ENCODE data around the gene MEX3D.
"Not testable (repeated sequence)": the region's sequence is repeated elsewhere in the genome, so short reads cannot be mapped to it uniquely, and the experiment has no call there.

The MEX3D gene

DNA sequence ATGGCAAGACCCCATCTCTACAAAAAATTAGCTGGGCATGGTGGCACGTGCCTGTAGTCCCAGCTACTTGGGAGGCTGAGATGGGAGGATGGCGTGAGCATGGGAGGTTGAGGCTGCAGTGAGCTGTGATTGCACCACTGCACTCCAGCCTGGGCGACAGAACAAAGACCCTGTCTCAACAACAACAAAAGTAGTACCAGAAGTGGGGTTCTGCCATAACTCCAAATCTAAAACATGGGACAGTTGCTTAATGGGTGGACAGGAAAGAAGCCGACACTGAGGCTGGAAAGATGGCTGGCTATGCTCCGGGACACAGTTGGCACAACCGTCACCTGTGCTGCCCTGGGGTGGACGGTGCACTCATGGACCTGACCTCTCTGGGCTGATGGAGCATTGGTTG, 32.4 kb downstream of the MEX3D start:
- not testable (repeated sequence) for DNase-seq (ENCODE audit: low read depth)

DNA sequence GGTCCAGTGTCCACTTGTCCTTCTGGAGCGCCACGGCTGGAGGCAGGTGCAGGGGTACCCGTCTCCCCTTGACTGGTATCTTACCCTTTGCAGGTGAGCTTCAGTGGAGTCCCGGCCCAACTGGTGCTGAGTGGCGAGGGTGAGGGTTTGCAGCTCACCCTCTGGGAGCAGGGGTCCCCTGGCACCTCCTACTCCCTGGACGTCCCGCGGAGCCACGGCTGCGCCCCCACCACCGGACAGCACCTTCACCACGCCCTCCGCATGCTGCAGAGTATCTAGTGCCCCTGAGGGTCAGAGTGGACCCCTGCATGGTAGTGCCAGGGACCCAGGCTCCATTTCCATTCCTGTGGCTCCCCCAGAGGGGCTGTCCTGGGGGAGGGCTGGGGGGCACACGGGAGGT, 33.2 kb downstream of the MEX3D start:
- no peak for DNase-seq (ENCODE audit: low read depth)

DNA sequence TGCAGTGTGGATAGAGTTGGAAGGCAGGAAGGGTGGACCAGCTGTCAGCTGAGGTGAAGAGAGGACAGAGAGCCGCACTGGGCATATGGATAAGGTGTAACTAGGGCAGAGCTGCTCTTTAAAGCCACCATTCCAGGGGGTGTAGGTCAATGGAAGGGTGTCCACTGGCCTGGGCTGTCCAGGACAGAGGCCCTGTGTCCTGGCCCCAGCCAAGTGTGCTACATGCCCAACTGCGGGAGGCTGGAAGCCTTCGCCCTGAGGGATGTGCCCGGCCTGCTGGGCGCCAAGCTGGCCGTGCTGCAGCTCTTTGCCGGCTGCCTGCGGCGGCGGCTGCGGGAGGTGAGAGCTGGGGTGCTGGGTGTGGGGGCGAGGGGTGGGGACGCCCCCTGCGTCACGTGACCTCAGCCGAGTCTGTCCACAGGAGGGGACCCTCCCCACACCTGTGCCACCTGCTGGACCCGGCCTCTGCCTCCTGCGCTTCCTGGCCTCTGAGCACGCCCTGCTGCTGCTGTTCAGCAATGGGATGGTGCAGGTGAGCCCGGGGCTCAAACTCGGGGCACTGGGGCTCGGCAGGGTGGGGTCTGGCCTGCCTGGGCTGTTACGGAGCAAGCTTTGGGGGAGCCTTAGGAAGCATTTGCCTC, 34.5 kb downstream of the MEX3D start:
- no peak for DNase-seq (ENCODE audit: low read depth)

DNA sequence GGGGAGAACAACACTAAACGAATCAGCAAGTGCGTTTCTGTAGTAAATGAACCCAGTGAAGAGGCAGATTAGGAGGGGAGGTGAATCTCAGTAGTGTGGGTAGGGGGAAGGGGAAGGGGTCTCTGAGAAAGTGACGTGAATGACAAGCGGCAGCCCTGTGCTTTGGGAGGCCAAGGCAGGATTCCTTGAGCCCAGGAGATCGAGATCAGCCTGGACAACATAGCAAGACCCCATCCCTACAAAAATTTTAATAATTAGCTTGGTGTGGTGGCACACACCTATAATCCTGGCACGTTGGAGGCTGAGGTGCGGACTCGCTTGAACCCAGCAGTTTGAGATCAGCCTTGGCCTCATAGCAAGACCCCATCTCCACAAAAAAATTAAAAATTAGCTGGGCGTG, 36.1 kb downstream of the MEX3D start:
- DNase-seq (ENCODE audit: low read depth) = no peak

DNA sequence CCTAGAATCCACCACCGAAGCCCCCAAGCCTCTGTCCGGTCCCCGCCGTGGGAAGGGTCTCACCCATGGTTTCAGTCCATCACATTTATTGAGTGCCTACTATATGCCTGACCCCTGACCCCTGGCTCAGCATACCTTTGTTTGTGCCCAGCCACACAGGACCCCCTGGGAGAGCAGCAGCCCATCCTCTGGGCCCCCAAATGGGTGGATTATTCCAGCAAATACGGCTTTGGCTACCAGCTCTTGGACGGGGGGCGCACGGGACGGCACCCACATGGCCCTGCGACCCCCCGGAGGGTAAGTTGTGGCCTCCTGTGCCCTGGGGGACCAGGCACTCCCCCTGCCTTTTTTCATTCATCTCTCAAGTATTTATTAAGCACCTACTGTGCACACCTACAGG, 36.5 kb downstream of the MEX3D start:
- DNase-seq (ENCODE audit: low read depth) = no peak

DNA sequence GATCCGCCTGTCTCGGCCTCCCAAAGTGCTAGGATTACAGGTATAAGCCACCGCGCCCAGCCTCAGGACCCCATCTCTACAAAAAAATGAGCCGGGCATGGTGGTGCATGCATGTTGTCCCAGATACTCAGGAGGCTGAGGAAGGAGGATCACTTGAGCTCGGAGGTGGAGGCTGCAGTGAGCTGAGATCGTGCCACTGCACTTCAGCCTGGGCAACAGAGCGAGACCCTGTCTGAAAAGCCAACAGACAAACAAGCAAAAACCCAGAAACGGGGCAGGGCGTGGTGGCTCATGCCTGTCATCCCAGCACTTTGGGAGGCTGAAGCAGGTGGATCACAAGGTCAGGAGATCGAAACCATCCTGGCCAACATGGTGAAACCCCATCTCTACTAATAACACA, 37.3 kb downstream of the MEX3D start:
- not testable (repeated sequence) for DNase-seq (ENCODE audit: low read depth)

DNA sequence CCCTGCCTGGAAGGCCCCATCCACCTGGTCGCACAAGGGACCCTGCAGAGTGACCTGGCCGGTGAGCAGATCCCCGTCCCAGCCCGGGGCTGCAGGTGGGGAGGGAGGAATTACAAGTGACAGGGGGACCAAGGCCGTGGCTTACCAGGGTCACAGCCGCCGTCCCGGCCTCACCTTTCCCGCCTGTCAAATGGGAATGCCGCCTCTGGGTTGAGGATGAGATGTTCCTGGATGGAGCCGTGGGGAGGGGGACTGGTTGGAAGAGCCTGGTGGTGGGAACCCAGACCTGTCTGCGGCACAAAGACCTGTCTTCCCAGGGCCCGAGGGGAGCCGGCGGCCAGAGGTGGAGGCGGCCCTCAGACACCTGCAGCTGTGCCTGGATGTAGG, 38.7 kb downstream of the MEX3D start:
- DNase-seq (ENCODE audit: low read depth) = no peak

DNA sequence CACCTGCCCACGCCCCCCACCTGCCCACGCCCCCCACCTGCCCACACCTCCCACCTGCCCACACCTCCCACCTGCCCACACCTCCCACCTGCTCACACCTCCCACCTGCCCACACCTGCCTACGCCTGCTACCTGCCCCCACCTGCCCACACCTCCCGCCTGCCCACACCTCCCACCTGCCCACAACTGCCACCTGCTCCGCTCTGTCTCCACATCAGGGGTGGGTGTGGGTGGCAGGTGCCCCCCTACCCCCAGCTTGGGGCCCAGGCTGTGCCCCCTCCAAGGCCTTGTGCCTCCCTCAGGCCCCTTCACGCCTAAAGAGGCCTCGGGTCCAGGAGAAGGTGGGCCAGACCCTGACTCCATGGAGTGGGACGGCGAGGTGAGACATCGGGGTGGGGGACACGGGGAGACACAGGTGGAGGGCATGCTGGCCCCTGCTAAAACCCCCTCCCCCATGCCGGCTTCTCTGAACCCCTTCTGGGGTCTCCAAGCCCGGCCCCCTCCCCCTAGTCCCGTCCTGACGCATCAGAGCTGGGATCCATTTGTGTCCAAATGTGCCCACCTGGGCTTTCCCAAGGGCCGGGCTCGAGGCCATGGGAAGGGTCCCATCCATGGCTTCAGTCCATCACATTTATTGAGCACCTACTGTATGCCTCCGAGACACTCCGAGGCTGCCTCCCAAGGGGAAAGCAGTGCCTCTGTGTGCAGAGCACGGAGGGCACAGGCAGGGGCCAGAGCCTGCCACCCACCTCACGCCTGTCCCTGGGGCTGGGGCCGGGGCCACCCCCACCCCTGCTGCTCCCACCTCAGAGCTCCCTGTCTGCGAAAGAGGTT, 39.3 kb downstream of the MEX3D start:
- no peak for DNase-seq (ENCODE audit: low read depth)

DNA sequence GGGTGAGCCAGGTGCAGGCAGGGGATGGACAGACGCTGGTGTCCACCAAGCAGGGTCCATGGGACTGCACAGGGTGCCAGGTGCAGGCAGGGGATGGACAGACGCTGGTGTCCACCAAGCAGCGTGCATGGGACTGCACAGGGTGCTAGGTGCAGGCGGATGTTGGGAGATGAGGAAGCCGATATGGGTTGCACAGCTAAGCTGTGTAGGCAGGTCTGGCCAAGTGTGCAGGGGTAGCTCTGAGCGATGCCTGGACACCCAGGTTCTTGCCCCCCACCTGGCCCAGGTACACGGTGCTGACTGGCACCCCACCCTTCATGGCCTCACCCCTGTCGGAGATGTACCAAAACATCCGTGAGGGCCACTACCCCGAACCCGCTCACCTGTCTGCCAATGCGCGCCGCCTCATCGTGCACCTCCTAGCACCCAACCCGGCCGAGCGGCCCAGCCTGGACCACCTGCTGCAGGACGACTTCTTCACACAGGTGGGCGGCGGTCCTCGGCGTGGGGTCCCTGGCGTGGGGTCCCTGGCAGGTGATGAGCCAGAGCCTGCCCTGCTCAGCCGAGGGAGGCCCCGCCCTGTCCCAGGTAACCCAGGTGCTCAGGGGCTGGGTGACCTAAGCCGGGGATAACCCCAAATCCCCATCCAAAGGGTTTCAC, 40.3 kb downstream of the MEX3D start:
- no peak for DNase-seq (ENCODE audit: low read depth)

DNA sequence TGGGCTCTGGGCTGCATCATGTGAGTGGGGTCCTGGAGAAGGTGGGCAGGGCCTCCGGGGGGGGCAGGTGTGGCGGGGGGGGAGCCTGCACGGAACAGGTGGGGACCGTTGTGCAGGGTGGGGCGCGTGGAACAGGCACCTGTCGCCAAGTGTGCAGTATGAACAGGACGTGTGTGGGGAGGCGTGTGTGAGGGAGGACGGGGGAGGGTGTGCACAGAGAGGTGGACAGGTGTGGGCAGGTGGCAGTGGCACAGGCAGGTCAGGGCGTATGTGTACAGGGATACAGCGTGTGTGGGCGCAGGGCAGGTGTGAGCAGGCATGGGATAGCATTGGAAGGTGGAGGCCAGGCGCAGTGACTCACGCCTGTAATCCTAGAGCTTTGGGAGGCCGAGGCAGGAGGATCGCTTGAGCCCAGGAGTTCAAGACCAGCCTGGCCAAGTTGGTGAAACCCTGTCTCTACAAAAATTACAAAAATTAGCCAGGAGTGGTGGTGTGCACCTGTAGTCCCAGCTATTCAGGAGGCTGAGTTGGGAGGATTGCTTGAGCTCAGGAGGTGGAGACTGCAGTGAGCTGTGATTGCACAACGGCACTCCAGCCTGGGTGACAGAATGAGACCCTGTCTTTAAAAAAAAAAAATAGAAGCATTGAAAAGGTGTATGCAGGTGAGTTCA, 41.0 kb downstream of the MEX3D start:
- DNase-seq (ENCODE audit: low read depth) = no peak

DNA sequence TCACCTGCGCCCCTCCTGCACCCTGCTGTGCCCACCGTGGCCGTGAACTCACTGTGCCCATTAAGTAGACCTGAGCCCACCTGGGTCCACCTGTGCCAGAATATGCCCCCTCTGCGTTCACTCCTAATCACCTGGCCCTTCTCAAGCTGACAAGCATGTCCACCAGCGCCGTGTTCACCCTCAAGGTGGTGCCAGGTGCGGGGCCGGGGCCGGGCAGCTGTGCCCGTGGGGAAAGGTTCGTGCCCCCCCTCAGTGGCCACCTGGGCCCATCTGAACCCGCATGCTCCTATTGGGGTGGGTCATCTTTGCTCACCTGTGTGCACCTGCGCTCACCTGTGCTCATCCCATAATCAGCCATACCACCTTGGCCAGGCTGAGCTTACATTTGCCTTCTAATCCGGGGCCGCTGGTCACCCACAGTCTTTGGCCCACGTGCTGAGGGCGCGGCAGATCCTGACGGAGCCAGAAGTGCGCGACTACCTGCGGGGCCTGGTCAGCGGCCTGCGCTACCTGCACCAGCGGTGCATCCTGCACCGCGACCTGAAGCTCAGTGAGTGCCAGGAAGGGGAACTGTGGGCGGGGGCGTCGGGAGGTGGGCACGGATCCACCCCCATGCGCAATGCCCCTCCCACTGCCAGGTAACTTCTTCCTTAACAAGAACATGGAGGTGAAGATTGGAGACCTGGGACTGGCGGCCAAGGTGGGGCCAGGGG, 41.9 kb downstream of the MEX3D start:
- DNase-seq (ENCODE audit: low read depth) = no peak

DNA sequence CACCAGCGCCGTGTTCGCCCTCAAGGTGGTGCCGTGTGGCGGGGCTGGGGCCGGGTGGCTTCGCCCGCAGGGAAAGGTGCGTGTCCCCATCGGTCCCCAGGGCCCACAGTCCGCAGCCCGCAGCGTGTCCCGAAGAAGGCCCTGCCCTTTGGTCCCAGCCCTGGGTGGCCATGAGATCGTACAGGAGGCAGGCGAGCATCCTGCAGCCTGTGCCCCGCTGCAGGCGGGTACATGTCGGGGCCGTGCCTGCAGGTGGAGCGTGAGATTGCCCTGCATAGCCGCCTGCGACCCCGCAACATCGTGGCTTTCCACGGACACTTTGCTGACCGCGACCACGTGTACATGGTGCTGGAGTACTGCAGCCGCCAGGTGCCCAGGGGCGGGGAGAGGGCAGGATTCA, 42.8 kb downstream of the MEX3D start:
- no peak for DNase-seq (ENCODE audit: low read depth)

DNA sequence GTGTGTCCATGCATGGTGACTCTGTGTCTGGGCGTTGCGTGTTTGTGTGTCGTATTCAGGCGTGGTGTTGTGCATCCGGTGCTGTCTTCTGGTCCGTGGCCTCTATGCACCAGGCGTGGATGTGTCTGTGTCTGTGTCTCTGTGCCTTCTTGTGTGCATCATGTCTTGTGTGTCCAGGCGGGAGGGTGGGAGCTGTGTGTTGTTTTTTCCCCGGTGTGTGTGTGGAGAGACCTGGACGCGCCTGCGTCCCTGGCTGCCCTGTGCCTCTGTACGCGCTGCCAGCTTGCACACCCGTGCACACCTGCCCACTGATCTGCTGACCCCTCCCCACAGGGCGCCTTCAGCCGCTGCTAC, 43.2 kb downstream of the MEX3D start:
- DNase-seq (ENCODE audit: low read depth) = no peak

DNA sequence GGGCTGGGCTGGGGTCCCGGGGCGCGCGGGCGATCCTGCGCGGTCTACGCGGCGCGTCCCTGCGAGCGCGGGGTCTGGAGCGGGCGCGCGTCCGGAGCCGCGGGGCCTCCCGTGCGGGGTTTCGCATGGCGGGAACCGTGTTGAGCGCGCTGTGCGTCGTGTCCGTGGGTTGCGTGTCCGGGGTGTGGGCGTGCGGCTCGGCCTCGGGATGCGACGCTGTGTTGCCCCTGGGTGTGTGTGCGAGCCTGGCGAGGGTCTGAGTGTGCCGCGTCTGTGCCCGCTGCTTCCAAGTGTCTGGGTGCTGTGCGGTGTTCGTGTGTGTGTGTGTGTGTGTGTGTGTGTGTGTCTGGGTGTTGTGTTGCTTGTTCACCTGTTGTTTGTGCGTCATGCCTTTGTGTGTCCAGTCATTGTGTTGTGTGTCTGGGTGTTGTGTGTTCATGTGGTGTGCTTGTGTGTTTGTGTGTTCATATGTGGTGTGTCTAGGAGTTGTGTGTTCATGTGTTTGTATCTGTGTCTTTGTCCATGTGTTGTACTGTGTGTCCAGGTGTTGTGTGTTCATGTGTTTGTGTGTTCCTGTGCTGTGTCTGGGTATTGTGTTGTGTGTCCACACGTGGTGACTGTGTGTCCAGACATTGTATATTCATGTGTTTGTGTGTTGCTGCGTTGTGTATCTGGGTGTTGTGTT, 43.7 kb downstream of the MEX3D start:
- no peak for DNase-seq (ENCODE audit: low read depth)

DNA sequence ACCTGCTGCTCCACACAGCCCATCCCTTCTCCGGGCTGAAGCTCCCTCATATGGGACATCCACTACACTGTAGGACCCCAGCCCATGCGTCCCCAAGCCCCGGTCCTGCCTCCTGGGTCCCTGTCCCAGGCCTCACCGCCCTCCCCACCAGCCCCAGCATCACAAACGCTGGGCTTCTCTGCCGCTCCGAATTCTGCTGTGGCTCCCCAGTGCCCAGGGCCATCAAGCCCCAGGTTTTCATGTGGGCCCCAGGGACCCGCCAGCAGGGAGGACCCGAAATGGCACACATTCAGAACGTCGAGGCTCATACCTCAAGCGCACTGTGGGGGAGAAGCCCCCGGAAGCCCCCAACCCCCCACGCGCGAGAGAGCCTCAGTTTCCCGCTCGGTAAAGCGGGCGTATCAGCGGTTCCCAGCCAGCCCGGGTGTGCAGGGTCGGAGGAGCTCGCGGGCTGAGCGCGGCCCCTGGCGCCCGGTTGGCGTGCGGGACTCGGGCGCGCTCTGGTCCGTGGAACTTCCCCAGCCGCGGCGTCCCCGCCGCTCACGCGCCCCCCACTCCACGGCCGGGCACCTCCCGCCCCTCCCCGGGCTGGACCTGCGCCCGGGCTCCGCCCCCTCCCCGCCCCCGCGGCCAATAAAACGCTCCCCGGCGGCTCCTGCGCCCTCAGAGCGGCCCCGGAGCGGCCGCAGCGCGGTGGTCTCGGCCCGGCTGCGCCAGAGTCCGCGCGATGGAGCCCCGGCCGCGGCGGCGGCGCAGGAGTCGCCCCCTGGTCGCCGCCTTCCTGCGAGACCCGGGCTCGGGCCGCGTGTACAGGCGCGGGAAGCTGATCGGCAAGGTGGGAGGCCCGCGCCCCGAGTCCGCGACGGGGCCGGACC, 44.5 kb downstream of the MEX3D start, which contains the start of gene PLK5:
Gene PLK5, plus strand, starts transcription at position 666 of the 875 bp plus-strand sequence. CDS start 2,920 bp downstream, outside the sequence.
- DNase-seq (ENCODE audit: low read depth) = no peak

DNA sequence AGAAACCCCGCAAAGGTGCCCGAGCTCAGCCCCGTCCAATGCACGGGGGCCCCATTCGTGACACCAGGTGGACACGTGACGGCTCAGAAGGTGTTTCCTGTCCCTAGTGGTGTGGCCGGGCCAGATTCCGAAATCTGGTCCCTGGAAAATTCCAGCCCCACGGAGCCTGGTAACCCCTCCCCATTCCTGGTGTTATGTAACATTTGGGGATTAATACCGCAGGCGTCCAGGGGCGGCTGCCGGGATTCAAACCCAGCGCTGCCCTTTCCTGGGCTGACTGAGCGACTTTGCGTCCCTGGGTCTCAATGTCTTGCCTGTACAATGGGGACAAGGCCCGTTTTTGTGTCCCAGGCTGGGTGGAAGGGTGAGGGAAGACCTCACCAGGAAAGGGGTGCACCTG, 45.3 kb downstream of the MEX3D start:
- DNase-seq (ENCODE audit: low read depth) = no peak

DNA sequence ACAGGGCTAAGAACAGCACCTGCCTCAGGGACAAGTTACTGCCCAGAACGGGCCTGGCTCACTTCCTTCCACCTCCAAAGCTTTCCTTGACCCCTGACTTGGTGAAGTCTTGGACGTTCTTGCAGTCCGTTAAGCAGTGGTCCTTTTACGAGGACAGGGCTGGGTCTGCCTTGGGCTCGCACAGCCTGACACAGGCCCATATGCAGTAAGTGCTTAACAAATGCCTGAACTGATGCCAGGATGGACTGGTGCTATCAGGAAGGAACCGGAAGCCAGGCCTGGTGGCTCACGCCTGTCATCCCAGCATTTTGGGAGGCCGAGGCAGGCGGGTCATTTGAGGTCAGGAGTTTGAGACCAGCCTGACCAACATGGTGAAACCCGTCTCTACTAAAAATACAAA, 46.1 kb downstream of the MEX3D start:
- DNase-seq (ENCODE audit: low read depth) = no peak

DNA sequence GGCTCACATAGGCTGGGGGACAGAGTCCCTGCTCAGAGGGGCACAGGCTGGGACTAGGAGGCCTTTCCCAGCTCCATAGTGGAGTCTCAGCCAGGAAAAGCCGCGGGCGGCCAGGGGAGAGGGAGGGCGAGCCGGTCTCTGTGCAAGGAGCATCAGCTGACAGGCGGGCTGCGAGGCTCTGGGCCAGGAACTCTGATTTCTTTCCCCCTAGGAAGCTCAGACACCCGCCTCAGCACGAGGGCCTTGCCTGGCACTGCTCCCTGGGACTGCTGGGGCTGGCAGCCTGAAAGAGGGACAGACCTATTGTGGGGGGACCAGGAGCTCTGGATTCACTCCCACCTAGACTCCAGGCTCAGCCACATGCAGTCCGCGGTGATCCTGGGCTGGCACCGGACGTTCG, 46.5 kb downstream of the MEX3D start:
- DNase-seq (ENCODE audit: low read depth) = no peak

DNA sequence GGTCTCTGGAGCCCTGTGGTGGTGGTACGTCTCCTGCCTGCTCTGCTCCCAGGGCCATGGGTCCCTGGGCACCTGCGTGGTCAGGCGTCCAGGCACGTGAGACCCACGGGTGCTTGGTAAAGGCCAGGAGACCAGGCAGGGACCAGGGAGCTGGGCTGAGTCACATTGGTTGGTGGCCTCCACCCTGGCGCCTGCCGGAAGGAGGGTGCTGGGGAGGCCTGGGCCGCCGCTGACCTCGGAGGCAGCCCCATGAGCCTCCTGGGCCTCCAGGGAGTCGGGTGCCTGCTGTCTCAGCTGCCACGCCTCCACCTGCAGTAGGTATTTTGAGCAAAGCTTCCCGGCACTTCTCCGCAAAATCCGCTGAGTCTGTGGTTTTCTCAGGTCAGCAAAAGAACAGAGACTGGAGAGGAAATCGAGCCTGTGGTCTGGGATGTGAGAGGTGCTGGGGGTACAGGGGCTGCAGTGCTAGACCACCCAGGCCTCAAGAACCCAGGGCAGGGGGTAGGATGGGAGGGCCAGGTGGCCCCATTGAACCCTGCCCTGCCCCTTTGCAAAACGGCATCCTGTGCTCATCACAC, 47.8 kb downstream of the MEX3D start:
- DNase-seq (ENCODE audit: low read depth) = no peak

DNA sequence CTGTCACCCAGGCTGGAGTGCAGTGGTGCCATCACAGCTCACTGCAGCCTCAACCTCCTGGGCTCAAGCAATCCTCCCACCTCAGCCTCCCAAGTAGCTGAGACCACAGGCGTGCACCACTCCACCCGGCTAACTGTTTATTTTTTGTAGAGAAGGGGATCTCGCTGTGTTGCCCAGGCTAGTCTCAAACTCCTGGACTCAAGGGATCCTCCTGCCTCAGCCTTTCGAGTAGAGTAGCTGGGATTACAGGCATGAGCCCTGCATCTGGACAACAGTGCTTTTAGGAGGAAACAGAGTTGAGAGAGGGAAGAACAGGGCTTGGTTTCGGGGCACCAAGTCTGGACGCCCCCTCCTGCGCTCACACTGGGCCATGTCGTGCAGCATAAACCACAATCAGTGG, 48.3 kb downstream of the MEX3D start:
- not testable (repeated sequence) for DNase-seq (ENCODE audit: low read depth)

Data from T-helper 22 cell (primary cell).